Naive thymus-derived CD4-positive, alpha-beta T cell (primary cell): ENCODE results near the gene HCFC2. TPM values are rescaled to one million over a fixed set of nuclear protein-coding genes. Genes with fewer than 3 reads are reported as not detected.

Source experiments
- ATAC-seq: fragments of 150-1000 bp; cut with Tn5 transposase; 2 replicates; pipeline ENCODE4 v1.10.0; 2021; ENCODE audit warnings: mild to moderate bottlenecking, moderate library complexity
- CTCF ChIA-PET: fragments of 350-600 bp; sonication (Branson Sonifier 250); formaldehyde crosslinking; loops from one replicate; lab custom pipeline; 2021; ENCODE audit warnings: antibody characterized with exemption; lab: Charles Lee
- POLR2A ChIA-PET: fragments of 350-600 bp; sonication (Branson Sonifier 250); formaldehyde crosslinking; loops from one replicate; lab custom pipeline; 2021; ENCODE audit warnings: antibody characterized with exemption, inconsistent platforms; lab: Charles Lee
- DNase-seq, 9 donors: peaks; one replicate each; pipeline versions ENCODE4 v3.0.0 to v3.0.0-alpha.2; 2020 to 2022; ENCODE audit warnings: mixed read lengths in 1 of 9
- H3K27ac ChIP-seq: one replicate; pipeline ENCODE4 v1.7.0; 2013; ENCODE audit warnings: mild to moderate bottlenecking, low read depth, low read length, moderate library complexity
- H3K27me3 ChIP-seq, 2 donors: one replicate each; pipeline ENCODE4 v1.7.0; 2013; ENCODE audit warnings: low read length in 2 of 2, mild to moderate bottlenecking in 2 of 2, moderate library complexity in 2 of 2; ENCODE audit not compliant: control insufficient read depth in 2 of 2, insufficient read depth in 2 of 2
- H3K36me3 ChIP-seq, 3 experiments: 1 replicate in 2 of 3; 2 replicates in 1 of 3; pipeline ENCODE4 v1.7.0; 2013; ENCODE audit warnings: low read length in 3 of 3, mild to moderate bottlenecking in 3 of 3, moderate library complexity in 1 of 3; ENCODE audit not compliant: insufficient read depth in 3 of 3, control insufficient read depth in 2 of 3
- H3K4me1 ChIP-seq, 2 donors: one replicate each; pipeline ENCODE4 v1.7.0; 2013; ENCODE audit warnings: low read length in 2 of 2, mild to moderate bottlenecking in 2 of 2, moderate library complexity in 1 of 2; ENCODE audit not compliant: control insufficient read depth in 2 of 2, insufficient read depth in 2 of 2
- H3K4me3 ChIP-seq: 2 replicates; pipeline ENCODE4 v1.7.0; 2013; ENCODE audit warnings: mild to moderate bottlenecking, low read length
- H3K9me3 ChIP-seq, 3 experiments: 1 replicate in 2 of 3; 2 replicates in 1 of 3; pipeline ENCODE4 v1.7.0; 2013; ENCODE audit warnings: low read length in 3 of 3; ENCODE audit not compliant: control insufficient read depth in 2 of 3
- H3K27ac Mint-ChIP-seq, 9 donors: one replicate each; pipeline ENCODE4 v1.8.0; 2020 to 2022; ENCODE audit warnings: mixed read lengths in 9 of 9, mild to moderate bottlenecking in 8 of 9, moderate library complexity in 5 of 9, inconsistent platforms in 2 of 9
- H3K27me3 Mint-ChIP-seq, 5 donors: one replicate each; pipeline ENCODE4 v1.8.0; 2021 to 2022; ENCODE audit warnings: mixed read lengths in 5 of 5, mild to moderate bottlenecking in 1 of 5
- H3K36me3 Mint-ChIP-seq, 5 donors: one replicate each; pipeline ENCODE4 v1.8.0; 2020 to 2022; ENCODE audit warnings: mixed read lengths in 5 of 5, mild to moderate bottlenecking in 3 of 5, inconsistent platforms in 1 of 5
- H3K4me1 Mint-ChIP-seq, 7 donors: one replicate each; pipeline ENCODE4 v1.8.0; 2020 to 2022; ENCODE audit warnings: mixed read lengths in 7 of 7, mild to moderate bottlenecking in 3 of 7, inconsistent platforms in 1 of 7
- H3K4me3 Mint-ChIP-seq, 10 donors: one replicate each; pipeline ENCODE4 v1.8.0; 2020 to 2022; ENCODE audit warnings: mild to moderate bottlenecking in 10 of 10, mixed read lengths in 10 of 10, moderate library complexity in 6 of 10, inconsistent platforms in 2 of 10
- H3K9me3 Mint-ChIP-seq, 11 donors: one replicate each; pipeline ENCODE4 v1.8.0; 2020 to 2022; ENCODE audit warnings: mixed read lengths in 11 of 11, mild to moderate bottlenecking in 4 of 11, inconsistent platforms in 1 of 11, moderate library complexity in 1 of 11
- intact Hi-C, 2 donors: fragments of 100-400 bp; cut with micrococcal nuclease; formaldehyde crosslinking; loops; one replicate each; pipeline ENCODE4 v1.15.1; 2023
- polyA plus RNA-seq, 2 donors: library from polyadenylated mRNA; unstranded; fragments of 300-500 nt; fragmentation: Illumina TruSeq; gene quantifications; one replicate each; pipeline ENCODE4 v1.2.3, GENCODE V29; 2021
- total RNA-seq, 6 experiments: library from RNA in 5 of 6; stranded (reverse) in 5 of 6; gene quantifications; 1 replicate in 5 of 6; 2 replicates in 1 of 6; pipeline ENCODE4 v1.2.3 and lab custom pipeline; 2021 to 2026

The HCFC2 gene
- total and polyA plus RNA-seq, 7 experiments from 2014 or later: 6.4 to 20.2 (median 12.8) TPM

DNA sequence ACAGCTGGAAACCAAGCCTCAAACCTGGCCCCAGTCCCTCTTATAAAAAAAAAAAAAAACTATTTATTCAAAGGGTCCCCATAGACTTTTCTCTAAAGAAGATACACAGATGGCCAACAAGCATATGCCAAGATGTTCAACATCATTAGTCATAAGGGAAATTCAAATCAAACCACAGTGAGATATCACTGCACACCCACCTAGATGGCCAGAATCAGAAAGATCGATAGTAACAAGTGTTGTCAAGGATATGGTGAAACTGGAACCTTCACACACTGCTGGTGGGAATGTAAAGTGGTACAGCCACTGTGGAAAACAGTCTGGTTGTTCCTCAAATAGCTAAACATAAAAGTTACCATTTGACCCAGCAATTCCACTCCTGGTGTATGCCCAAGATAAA, 79.6 kb downstream of the HCFC2 start:
- DNase-seq (no peak), ATAC-seq (no peak)
- Histone ChIP-seq H3K27ac (no peak overlapping the region), H3K27me3 (no peaks in the 10 kb centered on the region), H3K36me3 (no peaks in the 10 kb centered on the region), H3K4me1 (peaks cover 0 to under 1% of the 10 kb centered on the region in 2 donors), H3K4me3 (no peak overlapping the region), H3K9me3 (no peaks in the 10 kb centered on the region)
- H3K4me1 Mint-ChIP-seq: peaks cover 0 to 2% (median 0%) of the 10 kb centered on the region in 7 donors
- CTCF ChIA-PET: no interaction called here
- POLR2A ChIA-PET: interaction anchor here (0.8 kb wide), 1 partner anchor 10 kb away, joined by 3 read pairs; no protein-coding TSS in a partner anchor
- no peak overlapping the region for H3K4me3 Mint-ChIP-seq
- H3K27ac Mint-ChIP-seq: no peak overlapping the region
- peaks cover 0 to 2% (median 0%) of the 10 kb centered on the region in 11 donors for H3K9me3 Mint-ChIP-seq
- H3K36me3 Mint-ChIP-seq: no peaks in the 10 kb centered on the region
- peaks cover 0 to 62% (median 0%) of the 10 kb centered on the region in 5 donors for H3K27me3 Mint-ChIP-seq
- intact Hi-C loops: loop anchor here in 1 of 2 donors (10.0 kb wide), 1 partner anchor 841 kb away; the partner anchor contains the start of gene NOPCHAP1

DNA sequence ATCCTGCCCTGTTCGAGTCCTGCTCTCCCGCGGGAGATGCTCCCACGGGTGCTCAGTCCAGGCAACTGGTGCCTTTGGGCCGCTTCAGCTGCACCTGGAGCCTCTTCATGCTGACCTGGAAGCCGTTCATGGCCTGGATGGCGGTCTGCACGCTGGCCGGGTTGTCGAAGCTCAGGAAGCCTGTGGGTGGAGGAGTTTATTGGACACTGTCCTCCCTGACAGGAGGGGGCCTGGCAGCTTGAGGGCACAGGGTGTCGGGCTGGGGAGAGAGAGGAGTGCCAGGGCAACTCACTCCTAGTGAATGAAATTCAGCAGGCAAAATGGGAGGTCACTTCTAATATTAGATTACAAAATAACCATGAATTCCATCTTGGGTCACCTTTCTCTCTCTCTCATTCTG, 83.0 kb downstream of the HCFC2 start:
- no peak for ATAC-seq
- POLR2A ChIA-PET: interaction anchor here (0.6 to 1.0 kb wide), 2 partner anchors 9 to 985 kb away, joined by 3 read pairs; partner anchors contain the start of gene NFYB

DNA sequence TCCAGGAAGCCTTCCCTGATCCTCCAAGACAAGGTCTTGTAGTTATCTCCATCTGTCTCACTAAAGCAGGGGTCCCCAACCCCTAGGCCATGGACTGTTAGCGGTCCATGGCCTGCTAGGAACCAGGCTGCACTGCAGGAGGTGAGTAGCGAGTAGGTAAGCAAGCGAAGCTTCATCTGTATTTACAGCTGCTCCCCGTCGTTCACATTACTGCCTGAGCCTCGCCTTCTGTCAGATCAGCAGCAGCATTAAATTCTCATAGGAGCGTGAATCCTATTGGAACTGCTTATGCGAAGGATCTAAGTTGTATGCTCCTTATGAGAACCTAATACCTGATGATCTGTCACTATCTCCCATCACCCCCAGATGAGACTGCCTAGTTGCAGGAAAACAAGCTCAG, 86.1 kb downstream of the HCFC2 start:
- no peaks in the 10 kb centered on the region for H3K36me3 ChIP-seq
- no peak overlapping the region for H3K4me3 ChIP-seq
- no peak overlapping the region for H3K4me3 Mint-ChIP-seq
- ChIA-PET POLR2A (no interaction called here), CTCF (no interaction called here)
- H3K4me1 ChIP-seq: peaks cover 0 to 7% of the 10 kb centered on the region in 2 donors
- H3K4me1 Mint-ChIP-seq: peaks cover 0 to 11% (median 8%) of the 10 kb centered on the region in 7 donors
- H3K36me3 Mint-ChIP-seq: no peaks in the 10 kb centered on the region
- H3K27ac ChIP-seq: no peak overlapping the region
- peaks cover 0 to 1% (median 0%) of the 10 kb centered on the region in 11 donors for H3K9me3 Mint-ChIP-seq
- intact Hi-C loops: no loop called here
- H3K27me3 ChIP-seq: no peaks in the 10 kb centered on the region
- DNase-seq: no peak
- H3K27me3 Mint-ChIP-seq: peaks cover 0 to 43% (median 5%) of the 10 kb centered on the region in 5 donors
- no peaks in the 10 kb centered on the region for H3K9me3 ChIP-seq
- H3K27ac Mint-ChIP-seq: no peak overlapping the region
- ATAC-seq: no peak

More for the DNA sequence above, 83.0 kb downstream of the HCFC2 start:
- Mint-ChIP-seq H3K4me3 (no peak overlapping the region), H3K4me1 (no peaks in the 10 kb centered on the region), H3K27ac (no peak overlapping the region), H3K36me3 (no peaks in the 10 kb centered on the region), H3K27me3 (peaks cover 0 to 67% (median 5%) of the 10 kb centered on the region in 5 donors), H3K9me3 (peaks cover 0 to 2% (median 0%) of the 10 kb centered on the region in 11 donors)
- CTCF ChIA-PET: no interaction called here
- no peak for DNase-seq
- intact Hi-C loops: loop anchor here in 1 of 2 donors (10.0 kb wide), 1 partner anchor 837 kb away; the partner anchor contains the start of gene NOPCHAP1
- H3K27ac ChIP-seq: no peak overlapping the region
- H3K36me3 ChIP-seq: no peaks in the 10 kb centered on the region
- no peaks in the 10 kb centered on the region for H3K4me1 ChIP-seq
- no peaks in the 10 kb centered on the region for H3K9me3 ChIP-seq
- no peaks in the 10 kb centered on the region for H3K27me3 ChIP-seq
- no peak overlapping the region for H3K4me3 ChIP-seq

DNA sequence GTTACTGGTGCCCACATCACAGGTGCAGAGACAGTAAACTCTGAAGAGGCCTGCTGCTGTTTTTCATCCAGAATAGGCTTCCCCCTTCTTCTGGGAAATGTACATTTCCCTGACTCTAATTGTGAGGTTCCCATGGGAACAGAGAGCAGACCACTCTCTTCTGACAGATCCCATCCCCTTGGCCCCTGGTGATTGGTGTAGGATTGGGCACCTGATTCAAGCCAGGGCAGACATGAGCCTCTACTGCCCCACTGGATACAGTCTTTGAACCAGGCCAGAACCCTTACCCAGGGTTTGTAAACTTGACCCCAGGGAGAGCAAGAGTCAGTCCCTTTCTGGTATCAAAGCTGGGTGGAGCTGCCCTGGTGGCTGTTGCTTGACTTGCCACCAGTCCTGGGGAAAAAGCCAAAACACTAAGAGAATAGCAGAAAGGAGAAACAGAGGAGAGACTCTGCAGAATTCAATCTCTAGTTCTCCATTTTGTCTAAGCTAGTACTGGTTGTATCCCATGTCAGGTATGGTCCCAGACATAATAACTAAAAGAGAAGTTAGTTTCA, 88.4 kb downstream of the HCFC2 start:
- Histone ChIP-seq H3K4me3 (no peak overlapping the region), H3K4me1 (peaks cover 0 to 7% of the 10 kb centered on the region in 2 donors), H3K27ac (no peak overlapping the region), H3K36me3 (no peaks in the 10 kb centered on the region), H3K27me3 (no peaks in the 10 kb centered on the region), H3K9me3 (no peaks in the 10 kb centered on the region)
- Mint-ChIP-seq H3K27ac (no peak overlapping the region), H3K36me3 (no peaks in the 10 kb centered on the region), H3K4me1 (peaks cover 0 to 11% (median 8%) of the 10 kb centered on the region in 7 donors), H3K4me3 (no peak overlapping the region), H3K27me3 (peaks cover 0 to 33% (median 5%) of the 10 kb centered on the region in 5 donors), H3K9me3 (peaks cover 0 to 1% (median 0%) of the 10 kb centered on the region in 11 donors)
- ChIA-PET CTCF (no interaction called here), POLR2A (no interaction called here)
- intact Hi-C loops: no loop called here
- ATAC-seq (no peak), DNase-seq (no peak)

DNA sequence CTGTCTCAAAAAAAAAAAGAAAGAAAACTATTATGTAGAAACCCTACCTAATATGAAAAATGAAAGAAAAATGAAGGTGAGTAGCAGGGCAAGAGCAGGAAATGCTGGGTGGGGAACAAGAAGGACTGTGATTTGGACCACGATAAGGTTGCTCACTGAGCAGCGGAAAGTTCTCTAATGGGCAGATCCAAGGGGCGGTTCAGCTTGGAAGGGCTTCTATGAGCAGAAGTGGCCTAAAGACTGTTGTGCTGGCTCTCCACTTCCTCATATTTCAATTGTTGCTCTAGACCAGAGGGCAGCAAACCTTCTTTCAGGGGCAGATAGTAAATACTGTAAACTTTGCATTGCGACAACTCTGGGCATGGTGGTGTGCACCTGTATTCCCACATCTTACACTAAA, 90.0 kb downstream of the HCFC2 start:
- Mint-ChIP-seq H3K27ac (peak overlapping the region in 8 of 9 donors; percentile 14 to 65 (median 29)), H3K27me3 (peaks cover 0 to 24% (median 0%) of the 10 kb centered on the region in 5 donors), H3K4me3 (peak overlapping the region in 5 of 10 donors; percentile 16 to 52 (median 19)), H3K4me1 (peaks cover 0 to 11% (median 8%) of the 10 kb centered on the region in 7 donors), H3K9me3 (peaks cover 0 to 1% (median 0%) of the 10 kb centered on the region in 11 donors), H3K36me3 (no peaks in the 10 kb centered on the region)
- no peak overlapping the region for H3K4me3 ChIP-seq
- ChIA-PET CTCF (no interaction called here), POLR2A (no interaction called here)
- DNase-seq: no peak
- H3K9me3 ChIP-seq: no peaks in the 10 kb centered on the region
- no peaks in the 10 kb centered on the region for H3K36me3 ChIP-seq
- ATAC-seq: peak; percentile 50
- no peaks in the 10 kb centered on the region for H3K27me3 ChIP-seq
- no peak overlapping the region for H3K27ac ChIP-seq
- intact Hi-C loops: no loop called here
- peaks cover 0 to 7% of the 10 kb centered on the region in 2 donors for H3K4me1 ChIP-seq

DNA sequence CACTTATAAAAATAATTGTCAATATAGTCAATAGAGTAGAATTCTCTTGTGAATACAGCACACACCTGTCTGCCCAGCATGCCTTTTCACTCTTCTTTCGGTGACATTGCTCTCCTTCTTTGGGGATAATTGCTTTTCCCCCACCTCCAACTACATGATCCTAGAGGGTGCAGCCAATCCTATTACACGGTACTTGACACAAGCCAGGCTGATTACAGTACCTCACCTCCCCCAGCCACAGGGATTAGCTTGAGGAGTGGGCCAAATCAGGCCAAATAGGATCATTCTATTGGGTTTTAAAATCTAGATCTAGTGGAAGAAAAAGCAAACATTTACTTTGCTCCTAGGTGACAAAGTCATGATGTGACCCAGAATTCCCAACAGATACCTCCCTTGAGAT, 90.5 kb downstream of the HCFC2 start:
- no peak overlapping the region for H3K27ac ChIP-seq
- ChIA-PET POLR2A (no interaction called here), CTCF (interaction anchor here (0.6 kb wide), 1 partner anchor 1231 kb away, joined by 3 read pairs; no protein-coding TSS in a partner anchor)
- no peaks in the 10 kb centered on the region for H3K9me3 ChIP-seq
- peaks cover 0 to 11% (median 8%) of the 10 kb centered on the region in 7 donors for H3K4me1 Mint-ChIP-seq
- H3K36me3 Mint-ChIP-seq: no peaks in the 10 kb centered on the region
- H3K27me3 ChIP-seq: no peaks in the 10 kb centered on the region
- H3K9me3 Mint-ChIP-seq: peaks cover 0 to 1% (median 0%) of the 10 kb centered on the region in 11 donors
- peak overlapping the region in 2 of 9 donors; percentile 19 to 30 for H3K27ac Mint-ChIP-seq
- DNase-seq (no peak), ATAC-seq (no peak)
- H3K4me3 ChIP-seq: no peak overlapping the region
- peaks cover 0 to 7% of the 10 kb centered on the region in 2 donors for H3K4me1 ChIP-seq
- H3K36me3 ChIP-seq: no peaks in the 10 kb centered on the region
- H3K4me3 Mint-ChIP-seq: no peak overlapping the region
- intact Hi-C loops: no loop called here
- peaks cover 0 to 19% (median 0%) of the 10 kb centered on the region in 5 donors for H3K27me3 Mint-ChIP-seq
